GM21381 (cell line): ENCODE results near the gene MRPS17.
"Not testable (repeated sequence)": the region's sequence is repeated elsewhere in the genome, so short reads cannot be mapped to it uniquely, and the experiment has no call there.

Source experiments
- ATAC-seq: cut with Tn5 transposase; IDR thresholded peaks from one replicate; pipeline ENCODE4 v1.9.1; 2021; ENCODE audit warnings: mild to moderate bottlenecking, moderate library complexity; ENCODE audit not compliant: unreplicated experiment

The MRPS17 gene

DNA sequence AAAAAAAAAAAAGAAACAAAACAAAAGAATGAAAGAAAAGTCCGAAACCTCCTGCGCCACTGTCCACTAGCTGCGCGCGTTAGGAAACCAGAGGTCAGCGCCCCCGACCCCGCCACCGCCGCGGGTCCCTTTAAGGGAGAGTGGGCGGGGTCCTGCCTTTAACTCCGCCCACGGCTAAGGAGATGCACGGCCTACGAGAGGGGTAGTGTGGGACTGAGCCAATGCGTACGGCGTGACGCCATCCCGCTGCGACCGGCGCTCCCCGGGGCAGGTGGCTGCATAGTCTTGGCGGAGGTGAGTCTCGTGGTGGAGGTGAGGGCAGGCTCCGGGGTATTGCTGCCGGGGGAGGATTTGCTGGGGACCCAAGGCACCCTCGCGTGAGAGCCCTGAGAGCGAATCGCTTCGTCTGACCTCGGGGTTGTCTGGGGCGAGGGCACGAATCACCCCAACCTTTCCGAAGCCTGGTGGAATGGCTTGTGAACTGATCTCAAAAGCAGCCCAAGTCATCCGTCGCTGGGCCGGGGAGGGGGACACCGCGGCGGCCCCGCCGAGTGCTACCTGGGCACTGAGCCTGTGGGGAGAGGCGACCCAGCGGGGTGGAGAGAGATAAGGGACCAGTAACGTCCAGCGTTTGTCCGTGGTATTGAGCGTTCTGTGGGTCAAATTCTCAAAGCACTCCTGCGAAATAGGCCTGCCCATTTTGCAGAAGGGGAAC is at the start of gene MRPS17:
TSS of gene MRPS17 (plus strand) at position 241 of the 715 bp plus-strand sequence. CDS start 1,319 bp downstream, outside the sequence.
- peak; percentile 99 for ATAC-seq

GRCh38 chr7:55903985-55904759 is 47.5 kb upstream of the MRPS17 start:
- ATAC-seq: peak; percentile 97

GRCh38 chr7:55912748-55913158 is 38.9 kb upstream of the MRPS17 start:
- no peak for ATAC-seq

GRCh38 chr7:55917771-55918170 is 33.9 kb upstream of the MRPS17 start:
- no peak for ATAC-seq

- no peak for ATAC-seq
Observed at GRCh38 chr7:55928006-55928767, 23.5 kb upstream of the MRPS17 start.

- no peak for ATAC-seq
Observed at GRCh38 chr7:55931421-55932151, 20.1 kb upstream of the MRPS17 start.

DNA sequence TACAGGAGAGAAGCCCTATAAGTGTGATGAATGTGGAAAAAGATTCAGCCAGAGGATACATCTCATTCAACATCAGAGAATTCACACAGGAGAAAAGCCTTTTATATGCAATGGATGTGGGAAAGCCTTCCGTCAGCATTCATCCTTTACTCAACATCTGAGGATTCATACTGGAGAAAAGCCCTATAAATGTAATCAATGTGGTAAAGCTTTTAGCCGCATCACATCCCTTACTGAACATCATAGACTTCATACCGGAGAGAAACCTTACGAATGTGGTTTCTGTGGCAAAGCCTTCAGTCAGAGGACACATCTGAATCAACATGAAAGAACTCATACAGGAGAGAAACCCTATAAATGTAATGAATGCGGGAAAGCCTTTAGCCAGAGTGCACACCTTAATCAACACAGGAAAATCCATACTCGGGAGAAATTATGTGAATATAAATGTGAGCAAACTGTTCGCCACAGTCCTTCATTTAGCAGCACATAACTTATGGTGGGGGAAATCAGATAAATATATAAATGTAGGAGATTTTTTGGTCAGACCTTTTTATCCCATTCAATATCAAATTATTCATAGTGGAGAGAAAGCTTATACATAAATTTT is 12.1 kb upstream of the MRPS17 start:
- no peak for ATAC-seq

- ATAC-seq: no peak
Observed at GRCh38 chr7:55946545-55946944, 5.1 kb upstream of the MRPS17 start.

GRCh38 chr7:55952352-55952671 is 635 bp downstream of the MRPS17 start:
- not testable (repeated sequence) for ATAC-seq

DNA sequence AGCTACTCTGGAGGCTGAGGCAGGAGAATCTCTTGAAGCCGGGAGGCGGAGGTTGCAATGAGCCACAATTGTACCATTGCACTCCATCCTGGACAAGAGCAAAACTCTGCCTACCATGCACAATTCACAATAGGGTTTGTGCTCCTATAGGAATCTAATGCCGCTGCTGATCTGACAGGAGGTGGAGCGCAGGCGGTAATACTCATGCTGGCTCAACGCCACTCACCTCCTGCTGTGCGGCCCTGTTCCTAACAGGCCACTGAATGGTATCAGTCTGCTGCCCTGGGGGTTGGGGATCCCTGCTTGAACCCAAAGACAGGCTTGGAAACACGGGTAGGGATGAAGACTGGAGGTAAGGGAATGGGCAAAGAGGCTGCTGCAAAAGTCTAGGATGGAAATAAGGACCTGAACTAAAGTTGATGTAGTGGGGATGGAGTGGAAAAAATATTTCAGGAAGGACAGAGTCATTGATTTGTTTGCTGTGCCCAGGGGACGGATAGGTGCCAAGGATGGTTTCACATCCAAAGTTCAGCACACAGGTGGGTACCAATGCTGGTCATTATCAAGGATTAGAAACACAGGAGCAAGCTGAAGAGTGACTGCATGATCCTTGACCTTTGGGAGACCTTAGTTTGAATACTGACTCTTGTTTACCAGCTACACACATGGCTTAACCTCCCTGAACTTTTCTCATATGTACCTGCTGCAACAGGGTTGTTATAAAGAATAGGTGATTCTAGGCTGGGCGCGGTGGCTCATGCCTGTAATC is 2.2 kb downstream of the MRPS17 start:
- ATAC-seq: no peak

- no peak for ATAC-seq
Observed at GRCh38 chr7:55957190-55957589, 5.5 kb downstream of the MRPS17 start.

- ATAC-seq: no peak
Observed at GRCh38 chr7:55962014-55962413, 10.3 kb downstream of the MRPS17 start.

GRCh38 chr7:55963584-55964168 is 12.0 kb downstream of the MRPS17 start:
- ATAC-seq: no peak

GRCh38 chr7:55964261-55965099 is 12.8 kb downstream of the MRPS17 start, which contains the start of gene NIPSNAP2:
Gene NIPSNAP2 (plus strand): TSS chr7:55964585. CDS start chr7:55964610, 25 bp downstream.
- ATAC-seq: peak; percentile 77

- no peak for ATAC-seq
Observed at GRCh38 chr7:55965100-55965470, 13.4 kb downstream of the MRPS17 start.

DNA sequence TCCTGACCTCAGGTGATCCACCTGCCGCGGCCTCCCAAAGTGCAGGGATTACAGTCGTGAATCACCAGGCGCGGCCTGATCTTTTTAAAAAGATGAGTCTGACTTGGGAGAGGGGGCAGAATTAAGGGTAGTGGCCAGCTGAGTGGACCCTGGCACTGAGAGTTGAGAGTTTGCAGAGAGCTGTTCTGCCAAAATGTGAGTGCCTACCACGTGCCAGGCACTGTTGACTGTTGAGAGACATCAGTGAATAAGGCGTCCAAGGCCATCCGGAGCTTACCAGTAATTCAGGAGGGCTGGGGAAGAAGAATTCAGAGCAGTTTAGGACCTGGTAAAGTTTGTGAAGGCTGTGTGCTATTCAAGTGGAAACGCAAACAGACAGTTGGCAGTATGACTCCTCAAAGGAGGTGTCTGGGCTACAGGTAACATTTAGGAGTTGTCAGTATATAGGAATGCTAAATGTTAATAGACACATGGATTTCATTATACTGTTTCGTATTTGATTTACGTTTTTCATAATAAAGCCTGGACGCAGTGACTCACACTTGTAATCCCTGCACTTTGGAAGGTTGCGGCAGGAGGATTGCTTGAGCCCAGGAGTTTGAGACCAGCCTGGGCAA is 14.2 kb downstream of the MRPS17 start:
- ATAC-seq: no peak

DNA sequence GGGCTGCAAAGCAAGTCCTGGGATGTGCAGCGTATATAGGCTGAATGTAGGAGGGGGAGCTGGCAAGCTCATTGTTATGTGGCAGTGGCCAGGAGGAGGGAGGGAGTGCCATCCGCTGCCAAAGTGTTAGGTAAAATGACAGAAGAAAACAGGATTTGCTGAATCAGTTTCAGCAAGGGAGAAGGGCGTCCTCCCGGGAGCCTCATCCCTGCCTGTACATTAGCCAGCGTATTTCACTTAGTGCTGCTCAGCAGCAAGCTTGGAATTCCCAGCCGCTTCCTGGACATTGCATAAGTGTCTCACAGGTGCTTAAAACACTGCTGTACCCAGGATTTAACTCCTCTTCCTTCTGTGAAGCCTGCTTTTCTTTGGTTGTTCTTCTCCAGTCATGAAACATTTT is 15.2 kb downstream of the MRPS17 start:
- no peak for ATAC-seq

DNA sequence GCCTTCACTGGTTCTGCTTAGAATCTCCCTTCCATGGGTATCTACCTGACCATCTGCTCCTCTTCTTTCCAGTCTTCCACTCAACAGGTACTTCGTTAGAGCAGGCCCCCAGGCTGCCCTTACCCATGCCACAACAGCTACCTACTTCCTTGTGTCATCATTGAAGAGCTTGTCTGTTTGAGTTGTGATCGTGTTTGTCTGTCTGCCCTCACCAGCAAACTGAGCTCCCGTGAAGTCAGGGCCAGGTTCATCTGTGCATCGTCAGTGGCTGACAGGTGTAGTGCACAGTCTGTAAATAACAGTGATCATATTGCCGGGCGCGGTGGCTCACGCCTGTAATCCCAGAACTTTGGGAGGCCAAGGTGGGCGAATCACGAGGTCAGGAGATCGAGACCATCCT is 17.7 kb downstream of the MRPS17 start:
- ATAC-seq: no peak
